Lower lobe of right lung (tissue), 2 donors: Measurements from ENCODE around the gene VASN. TPM values are rescaled to one million over a fixed set of nuclear protein-coding genes. Genes with fewer than 3 reads are reported as not detected.

Source experiments
- ATAC-seq, 2 donors: fragments of 200-7000 bp; cut with Tn5 transposase; one replicate each; pipeline ENCODE4 v1.9.1; 2020 to 2022; ENCODE audit warnings: mild to moderate bottlenecking in 2 of 2, moderate library complexity in 2 of 2
- DNase-seq: peaks from one replicate; pipeline ENCODE4 v3.0.0-alpha.2; 2020
- H3K27ac ChIP-seq: fragments of 200-600 bp; one replicate; pipeline ENCODE4 v1.8.0; 2022
- H3K27me3 ChIP-seq: fragments of 200-600 bp; one replicate; pipeline ENCODE4 v1.8.0; 2022; ENCODE audit warnings: low read depth
- H3K36me3 ChIP-seq: fragments of 200-600 bp; one replicate; pipeline ENCODE4 v1.8.0; 2022; ENCODE audit warnings: mild to moderate bottlenecking
- H3K4me1 ChIP-seq: fragments of 200-600 bp; one replicate; pipeline ENCODE4 v1.8.0; 2022
- H3K4me3 ChIP-seq: fragments of 200-600 bp; one replicate; pipeline ENCODE4 v1.8.0; 2022; ENCODE audit warnings: mild to moderate bottlenecking
- H3K9me3 ChIP-seq: fragments of 200-600 bp; one replicate; pipeline ENCODE4 v1.8.0; 2022
- intact Hi-C: fragments of 100-400 bp; cut with DNase I; formaldehyde crosslinking; loops from one replicate; pipeline ENCODE4 v1.11.0; 2022
- total RNA-seq: library from RNA; stranded (reverse); fragmentation: NEBNext Ultra II Directional; extraction: Animal tissue kit (Norgen Biotek cat#: 25700); gene quantifications from one replicate; pipeline ENCODE4 v1.2.1, GENCODE V29; 2021
- TF ChIP-seq, protein P1 (sequence below): fragments of 200-600 bp; IDR thresholded peaks from one replicate; pipeline ENCODE4 v1.8.0; 2022; ENCODE audit warnings: antibody characterized with exemption, mild to moderate bottlenecking
- donor health status: DM: no; HTN: yes; CAD: no; lungs with severe emphysema.

Gene VASN
- total RNA-seq, 1 donor from 2014 or later = 17.4 TPM

DNA sequence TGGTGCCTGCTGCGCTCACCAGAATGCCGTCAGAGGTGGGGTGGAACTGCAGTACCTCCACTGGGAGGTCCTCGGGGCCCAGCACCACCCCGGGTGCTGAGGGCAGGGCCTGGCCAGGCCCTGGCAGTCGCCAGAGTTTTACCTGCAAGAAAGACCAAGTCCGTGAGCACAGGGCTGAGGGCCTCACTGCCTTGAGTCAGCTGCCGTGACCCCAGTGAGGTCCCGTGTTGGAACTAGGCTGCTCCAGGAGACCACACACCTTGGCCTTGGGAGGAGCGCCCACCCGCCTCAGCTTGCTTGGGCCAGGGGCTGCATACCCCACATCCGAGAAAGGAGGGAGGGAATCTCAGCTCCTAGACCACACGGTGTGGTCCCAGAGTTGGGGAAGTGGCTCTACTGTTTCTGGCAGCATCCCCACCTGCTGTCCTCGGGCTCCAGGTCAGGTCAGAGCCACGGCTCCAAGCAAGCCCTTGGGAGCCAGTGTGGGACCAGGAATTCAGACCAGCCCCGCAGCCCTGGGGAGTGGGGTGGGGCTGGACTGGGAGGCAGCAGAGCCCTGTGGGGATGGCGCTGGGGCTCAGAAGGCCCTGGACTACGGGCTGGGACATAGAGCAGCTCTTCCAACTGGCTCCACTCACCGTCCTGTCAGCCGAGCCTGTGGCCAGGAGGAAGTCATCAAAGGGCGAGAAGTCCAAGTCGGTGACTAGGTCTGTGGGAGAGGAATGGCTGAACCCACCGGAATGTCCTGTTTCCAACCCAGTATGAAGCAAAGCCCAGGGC is 36.1 kb downstream of the VASN start:
- ATAC-seq = no peak
- intact Hi-C loops = no loop called here
- Histone ChIP-seq H3K4me1 (peaks cover 28% of the 10 kb centered on the region), H3K4me3 (no peak overlapping the region), H3K9me3 (no peaks in the 10 kb centered on the region), H3K27me3 (no peaks in the 10 kb centered on the region), H3K36me3 (peaks cover 91% of the 10 kb centered on the region), H3K27ac (no peak overlapping the region)
- DNase-seq = no peak
- TF ChIP-seq, protein P1, sequence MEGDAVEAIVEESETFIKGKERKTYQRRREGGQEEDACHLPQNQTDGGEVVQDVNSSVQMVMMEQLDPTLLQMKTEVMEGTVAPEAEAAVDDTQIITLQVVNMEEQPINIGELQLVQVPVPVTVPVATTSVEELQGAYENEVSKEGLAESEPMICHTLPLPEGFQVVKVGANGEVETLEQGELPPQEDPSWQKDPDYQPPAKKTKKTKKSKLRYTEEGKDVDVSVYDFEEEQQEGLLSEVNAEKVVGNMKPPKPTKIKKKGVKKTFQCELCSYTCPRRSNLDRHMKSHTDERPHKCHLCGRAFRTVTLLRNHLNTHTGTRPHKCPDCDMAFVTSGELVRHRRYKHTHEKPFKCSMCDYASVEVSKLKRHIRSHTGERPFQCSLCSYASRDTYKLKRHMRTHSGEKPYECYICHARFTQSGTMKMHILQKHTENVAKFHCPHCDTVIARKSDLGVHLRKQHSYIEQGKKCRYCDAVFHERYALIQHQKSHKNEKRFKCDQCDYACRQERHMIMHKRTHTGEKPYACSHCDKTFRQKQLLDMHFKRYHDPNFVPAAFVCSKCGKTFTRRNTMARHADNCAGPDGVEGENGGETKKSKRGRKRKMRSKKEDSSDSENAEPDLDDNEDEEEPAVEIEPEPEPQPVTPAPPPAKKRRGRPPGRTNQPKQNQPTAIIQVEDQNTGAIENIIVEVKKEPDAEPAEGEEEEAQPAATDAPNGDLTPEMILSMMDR = no peak

DNA sequence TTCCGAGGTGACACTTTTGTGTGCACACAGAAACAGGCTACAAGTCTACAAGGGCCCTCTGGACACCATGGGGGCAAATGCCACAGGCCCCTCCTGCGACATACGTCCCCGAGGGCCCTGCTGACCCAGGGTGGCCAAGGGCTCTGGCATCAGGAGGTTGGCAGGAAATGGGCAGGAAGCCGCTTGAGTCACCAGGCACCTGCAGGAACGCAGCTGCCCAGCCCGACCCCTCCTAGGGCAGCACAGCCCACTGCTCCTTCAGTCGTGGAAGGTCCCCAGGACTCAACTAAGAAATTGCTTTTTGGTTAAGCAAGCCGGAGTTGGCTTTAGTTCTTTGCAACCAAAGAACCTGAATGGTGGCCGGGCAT is 36.7 kb downstream of the VASN start:
- ATAC-seq = no peak
- intact Hi-C loops = no loop called here
- peaks cover 28% of the 10 kb centered on the region for H3K4me1 ChIP-seq

DNA sequence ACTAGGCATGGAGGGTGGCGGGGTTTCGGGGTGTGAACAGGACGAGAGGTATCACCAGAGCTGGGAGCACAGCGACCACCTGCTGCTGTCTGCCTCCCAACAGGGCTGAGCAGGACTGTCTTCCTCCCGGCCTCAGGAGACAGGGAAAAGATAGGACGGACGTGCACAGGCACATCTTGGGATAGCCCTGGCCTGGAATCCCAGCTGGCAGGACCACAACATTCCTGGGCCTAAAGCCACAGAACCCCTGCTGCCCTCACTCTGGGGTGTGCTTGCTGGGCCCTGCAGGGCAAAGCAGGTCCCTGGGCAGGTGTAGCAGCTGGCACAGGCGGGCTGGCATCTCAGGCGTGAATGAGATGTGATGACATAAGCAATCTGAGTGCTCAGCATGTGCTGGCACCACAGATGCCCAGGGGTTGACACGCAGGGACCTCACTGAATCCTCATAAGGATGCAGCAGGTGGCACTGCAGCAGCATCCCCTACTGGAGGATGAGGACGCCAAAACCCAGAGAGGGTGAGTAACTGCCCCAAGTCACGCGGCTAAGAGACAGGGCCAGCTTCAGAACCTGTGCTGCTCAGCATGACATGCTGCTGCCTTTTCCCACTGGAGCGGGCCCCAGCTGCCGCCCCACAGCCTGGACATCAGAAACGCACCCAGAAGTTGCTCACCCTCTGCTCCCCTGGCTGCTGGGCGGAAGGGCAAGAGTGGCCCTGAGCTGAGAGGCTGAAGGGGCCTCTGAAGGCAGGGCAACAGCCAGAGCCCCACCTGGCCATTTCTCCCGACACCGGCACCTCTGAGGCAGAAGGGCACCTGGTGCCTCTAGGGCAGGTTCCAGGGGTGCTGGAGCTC is 37.7 kb downstream of the VASN start:
- no peak overlapping the region for H3K4me3 ChIP-seq
- no peak overlapping the region for H3K27ac ChIP-seq
- DNase-seq (peak; percentile 32), ATAC-seq (no peak)
- H3K27me3 ChIP-seq = no peaks in the 10 kb centered on the region
- TF ChIP-seq, protein P1 = no peak
- peaks cover 81% of the 10 kb centered on the region for H3K36me3 ChIP-seq
- H3K4me1 ChIP-seq = peaks cover 32% of the 10 kb centered on the region
- no peaks in the 10 kb centered on the region for H3K9me3 ChIP-seq
- intact Hi-C loops = no loop called here

More for the DNA sequence above, 36.7 kb downstream of the VASN start:
- Histone ChIP-seq H3K9me3 (no peaks in the 10 kb centered on the region), H3K36me3 (peaks cover 91% of the 10 kb centered on the region), H3K27me3 (no peaks in the 10 kb centered on the region), H3K4me3 (no peak overlapping the region), H3K27ac (no peak overlapping the region)
- TF ChIP-seq, protein P1 = no peak
- DNase-seq = no peak

DNA sequence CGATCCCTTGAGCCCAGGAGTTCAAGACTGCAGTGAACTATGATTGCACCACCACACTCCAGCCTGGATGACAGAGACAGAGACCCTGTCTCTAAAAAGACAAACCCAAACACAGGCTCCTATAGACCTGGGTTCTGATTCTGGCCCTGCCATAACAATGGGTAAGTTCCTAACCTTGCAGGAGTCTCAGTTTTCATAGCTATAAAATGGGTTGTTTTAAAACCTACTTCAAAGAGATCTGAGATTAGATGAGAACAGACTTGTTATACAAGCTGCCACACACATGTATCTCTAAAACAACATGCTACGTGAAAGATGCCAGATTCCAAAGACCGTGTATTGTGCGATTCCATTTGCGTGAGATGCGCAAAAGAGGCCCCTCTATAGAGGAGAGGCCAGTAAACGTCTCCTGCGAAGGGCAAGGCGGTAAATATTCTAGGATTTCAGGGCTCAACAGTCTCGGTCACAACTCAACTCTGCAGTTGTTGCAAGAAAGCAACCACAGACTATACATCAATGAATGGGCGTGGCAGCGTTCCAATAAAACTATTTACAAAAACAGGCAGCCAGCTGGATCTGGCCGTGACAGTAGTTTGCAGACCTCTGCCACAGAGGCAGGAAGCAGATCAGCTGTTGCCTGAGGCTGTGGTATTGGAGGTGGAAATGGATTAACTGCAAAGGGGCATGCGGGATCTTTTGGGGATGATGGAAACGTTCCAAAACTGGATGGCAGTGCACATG is 38.9 kb downstream of the VASN start:
- peaks cover 69% of the 10 kb centered on the region for H3K36me3 ChIP-seq
- no peaks in the 10 kb centered on the region for H3K27me3 ChIP-seq
- TF ChIP-seq, protein P1 = no peak
- intact Hi-C loops = no loop called here
- ATAC-seq (no peak), DNase-seq (peak; percentile 51)
- no peak overlapping the region for H3K4me3 ChIP-seq
- peaks cover 44% of the 10 kb centered on the region for H3K4me1 ChIP-seq
- H3K27ac ChIP-seq = peak overlapping the region; percentile 44
- no peaks in the 10 kb centered on the region for H3K9me3 ChIP-seq

DNA sequence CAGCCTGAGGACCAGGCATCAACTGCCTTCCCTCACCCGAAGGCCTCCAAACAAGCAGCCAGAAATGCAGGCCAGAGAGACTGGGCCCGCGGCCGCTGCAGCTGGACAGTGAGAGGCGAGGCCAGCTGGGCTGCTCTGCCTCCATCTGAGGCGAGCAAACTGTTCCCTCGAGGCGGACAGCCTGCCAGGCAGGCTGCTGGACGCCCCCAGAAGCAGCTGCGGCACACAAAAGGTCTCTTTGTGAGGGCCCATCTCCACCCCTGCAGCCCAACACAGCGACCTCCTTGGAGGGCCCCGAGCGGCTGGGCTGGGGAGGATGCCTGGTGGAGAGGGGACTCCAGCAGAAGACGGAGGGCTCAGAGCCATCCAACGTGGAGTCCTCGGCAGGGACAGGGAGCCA is 40.0 kb downstream of the VASN start:
- Histone ChIP-seq H3K27ac (peak overlapping the region; percentile 44), H3K4me1 (peaks cover 46% of the 10 kb centered on the region), H3K9me3 (no peaks in the 10 kb centered on the region), H3K36me3 (peaks cover 57% of the 10 kb centered on the region), H3K27me3 (no peaks in the 10 kb centered on the region), H3K4me3 (no peak overlapping the region)
- DNase-seq = peak; percentile 53
- intact Hi-C loops = no loop called here
- TF ChIP-seq, protein P1 = no peak
- no peak for ATAC-seq
